Dermis microvascular lymphatic vessel endothelial cell (primary cell): ENCODE measurements around the gene CAB39. TPM values are rescaled to one million over a fixed set of nuclear protein-coding genes. Genes with fewer than 3 reads are reported as not detected.

Source experiments
- DNase-seq, 2 donors: peaks; one replicate each; pipeline versions ENCODE4 v3.0.0 to v3.0.0-alpha.2; 2010; ENCODE audit warnings: low read depth in 2 of 2
- total RNA-seq: library from RNA; depleted of rRNA; stranded (reverse); fragments of >200 nt; gene quantifications from 2 replicates; pipeline ENCODE4 v1.2.1, GENCODE V29; 2014

The CAB39 gene
- total RNA-seq, 1 donor from 2014 or later: 46.0 TPM

GRCh38 chr2:230754200-230754599 is 41.6 kb downstream of the CAB39 start:
- DNase-seq: no peak

- peak; percentile 96 to 99 for DNase-seq
These were observed 44.8 kb downstream of the CAB39 start for GRCh38 chr2:230757476-230757875.

- no peak for DNase-seq
These were observed 46.2 kb downstream of the CAB39 start for GRCh38 chr2:230758566-230759480.

- DNase-seq: no peak
These were observed 47.0 kb downstream of the CAB39 start for GRCh38 chr2:230759481-230760167.

GRCh38 chr2:230761704-230762103 is 49.1 kb downstream of the CAB39 start:
- DNase-seq: no peak

GRCh38 chr2:230762317-230762896 is 49.8 kb downstream of the CAB39 start:
- peak; percentile 44 to 70 for DNase-seq

GRCh38 chr2:230764346-230764745 is 51.7 kb downstream of the CAB39 start:
- no peak for DNase-seq

GRCh38 chr2:230765611-230766300 is 53.1 kb downstream of the CAB39 start:
- DNase-seq: peak; percentile 48 to 87

GRCh38 chr2:230767862-230768388 is 55.3 kb downstream of the CAB39 start:
- DNase-seq: no peak

GRCh38 chr2:230770804-230771203 is 58.2 kb downstream of the CAB39 start:
- no peak for DNase-seq

GRCh38 chr2:230772156-230772555 is 59.5 kb downstream of the CAB39 start:
- no peak for DNase-seq

- DNase-seq: no peak
These were observed 60.6 kb downstream of the CAB39 start for GRCh38 chr2:230773039-230773773.

- DNase-seq: peak in 1 of 2 donors; percentile 82
These were observed 61.8 kb downstream of the CAB39 start for GRCh38 chr2:230774348-230774951.

GRCh38 chr2:230775737-230776136 is 63.1 kb downstream of the CAB39 start:
- DNase-seq: no peak

GRCh38 chr2:230777721-230778120 is 65.1 kb downstream of the CAB39 start:
- peak; percentile 61 to 82 for DNase-seq

GRCh38 chr2:230778350-230779063 is 65.9 kb downstream of the CAB39 start:
- peak in 1 of 2 donors; percentile 40 for DNase-seq

- DNase-seq: no peak
These were observed 66.5 kb downstream of the CAB39 start for GRCh38 chr2:230779126-230779525.

- no peak for DNase-seq
These were observed 67.0 kb downstream of the CAB39 start for GRCh38 chr2:230779607-230780006.

GRCh38 chr2:230781130-230781797 is 68.6 kb downstream of the CAB39 start:
- no peak for DNase-seq
